Sigmoid colon (tissue), 7 donors: ENCODE data around the gene TJP2. TPM values are rescaled to one million over a fixed set of nuclear protein-coding genes. Genes with fewer than 3 reads are reported as not detected.

Experiments
- DNase-seq: peaks from one replicate; pipeline ENCODE4 v3.0.0-alpha.2; 2019
- H3K27ac ChIP-seq, 4 donors: fragments of 200-600 bp; sonication (generic); one replicate each; pipeline ENCODE4 v1.5.1; 2016 to 2019; ENCODE audit warnings: mild to moderate bottlenecking in 1 of 4
- H3K27me3 ChIP-seq, 3 donors: fragments of 200-600 bp; sonication (generic); one replicate each; pipeline ENCODE4 v1.5.1; 2019; ENCODE audit warnings: mild to moderate bottlenecking in 1 of 3
- H3K36me3 ChIP-seq, 4 donors: fragments of 200-600 bp; sonication (generic); one replicate each; pipeline ENCODE4 v1.5.1; 2016 to 2019
- H3K4me1 ChIP-seq, 4 donors: fragments of 200-600 bp; sonication (generic); one replicate each; pipeline ENCODE4 v1.5.1; 2017 to 2019
- H3K4me3 ChIP-seq, 4 donors: fragments of 200-600 bp; sonication (generic); one replicate each; pipeline ENCODE4 v1.5.1; 2017 to 2019; ENCODE audit warnings: mild to moderate bottlenecking in 2 of 4, moderate library complexity in 1 of 4
- H3K9me3 ChIP-seq, 4 donors: fragments of 200-600 bp in 3 of 4; sonication (generic) in 3 of 4; one replicate each; pipeline versions ENCODE4 v1.5.1 to v1.6.1; 2013 to 2019
- EP300 ChIP-seq, 4 donors: sonication (generic); formaldehyde crosslinking; IDR thresholded peaks; one replicate each; pipeline ENCODE4 v1.6.1; 2017; ENCODE audit warnings: antibody characterized with exemption in 4 of 4
- POLR2A ChIP-seq, 2 donors: fragments of 450-650 bp; IDR thresholded peaks; one replicate each; pipeline ENCODE4 v1.6.1; 2016; ENCODE audit warnings: antibody characterized with exemption in 2 of 2, mild to moderate bottlenecking in 2 of 2, moderate library complexity in 2 of 2
- POLR2AphosphoS5 ChIP-seq, 4 donors: sonication (generic); formaldehyde crosslinking; IDR thresholded peaks; one replicate each; pipeline ENCODE4 v1.6.1; 2017; ENCODE audit warnings: antibody characterized with exemption in 4 of 4
- WGBS, 2 donors: extraction: QIAGEN DNeasy Blood & Tissue Kit; methylation state at CpG; one replicate each; pipeline ENCODE4 v1.1.7; 2013; 5-methylcytosine and 5-hydroxymethylcytosine counted together
- intact Hi-C: fragments of 100-400 bp; cut with DNase I; formaldehyde crosslinking; loops from one replicate; pipeline ENCODE4 v1.15.1; 2023
- polyA plus RNA-seq, 3 donors: library from polyadenylated mRNA; stranded (reverse); fragments of 200-250 nt; gene quantifications; one replicate each; pipeline ENCODE4 v1.2.3, GENCODE V29; 2013
- total RNA-seq, 4 donors: library from RNA; depleted of rRNA; stranded (reverse); fragments of >200 nt; gene quantifications; one replicate each; pipeline ENCODE4 v1.1.0, GENCODE V29; 2016
- TF ChIP-seq, protein P1 (sequence below), 4 experiments: fragments of 450-650 bp in 3 of 4; fragments of 200-600 bp in 1 of 4; IDR thresholded peaks; one replicate each; pipeline ENCODE4 v1.5.1; 2016 to 2019; ENCODE audit warnings: antibody characterized with exemption in 4 of 4, mild to moderate bottlenecking in 3 of 4, moderate library complexity in 2 of 4
- donor health status: healthy with polysubstance abuse.
- donor health status: Bipolar disorder and iron deficiency.
- donor health status: healthy.

The TJP2 gene
- total and polyA plus RNA-seq, 7 donors, result 16.1 to 46.5 (median 27.8) TPM

GRCh38 chr9:69261636-69262035 is 87.6 kb downstream of the TJP2 start:
- no peak for DNase-seq
- no peaks in the 10 kb centered on the region for H3K4me1 ChIP-seq
- H3K4me3 ChIP-seq, result no peak overlapping the region
- 50 to 74% methylated on average over 3 of the region's 3 CpGs for WGBS, 2 donors
- H3K27me3 ChIP-seq, result no peaks in the 10 kb centered on the region
- no peak for TF ChIP-seq POLR2AphosphoS5 (IDR thresholded peaks at IDR 0.05)
- no peak for TF ChIP-seq POLR2A (IDR thresholded peaks at IDR 0.05)
- TF ChIP-seq EP300 (IDR thresholded peaks at IDR 0.05), result no peak
- TF ChIP-seq, protein P1, sequence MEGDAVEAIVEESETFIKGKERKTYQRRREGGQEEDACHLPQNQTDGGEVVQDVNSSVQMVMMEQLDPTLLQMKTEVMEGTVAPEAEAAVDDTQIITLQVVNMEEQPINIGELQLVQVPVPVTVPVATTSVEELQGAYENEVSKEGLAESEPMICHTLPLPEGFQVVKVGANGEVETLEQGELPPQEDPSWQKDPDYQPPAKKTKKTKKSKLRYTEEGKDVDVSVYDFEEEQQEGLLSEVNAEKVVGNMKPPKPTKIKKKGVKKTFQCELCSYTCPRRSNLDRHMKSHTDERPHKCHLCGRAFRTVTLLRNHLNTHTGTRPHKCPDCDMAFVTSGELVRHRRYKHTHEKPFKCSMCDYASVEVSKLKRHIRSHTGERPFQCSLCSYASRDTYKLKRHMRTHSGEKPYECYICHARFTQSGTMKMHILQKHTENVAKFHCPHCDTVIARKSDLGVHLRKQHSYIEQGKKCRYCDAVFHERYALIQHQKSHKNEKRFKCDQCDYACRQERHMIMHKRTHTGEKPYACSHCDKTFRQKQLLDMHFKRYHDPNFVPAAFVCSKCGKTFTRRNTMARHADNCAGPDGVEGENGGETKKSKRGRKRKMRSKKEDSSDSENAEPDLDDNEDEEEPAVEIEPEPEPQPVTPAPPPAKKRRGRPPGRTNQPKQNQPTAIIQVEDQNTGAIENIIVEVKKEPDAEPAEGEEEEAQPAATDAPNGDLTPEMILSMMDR (IDR thresholded peaks at IDR 0.05), result no peak
- intact Hi-C loops, result no loop called here
- no peaks in the 10 kb centered on the region for H3K9me3 ChIP-seq
- H3K27ac ChIP-seq, result no peak overlapping the region
- H3K36me3 ChIP-seq, result no peaks in the 10 kb centered on the region

GRCh38 chr9:69264526-69264925 is 90.4 kb downstream of the TJP2 start:
- intact Hi-C loops, result no loop called here
- Histone ChIP-seq H3K36me3 (no peaks in the 10 kb centered on the region), H3K4me3 (no peak overlapping the region), H3K4me1 (no peaks in the 10 kb centered on the region), H3K9me3 (no peaks in the 10 kb centered on the region), H3K27me3 (no peaks in the 10 kb centered on the region), H3K27ac (no peak overlapping the region)
- TF ChIP-seq, protein P1 (IDR thresholded peaks at IDR 0.05), result no peak
- no peak for TF ChIP-seq EP300 (IDR thresholded peaks at IDR 0.05)
- DNase-seq, result no peak
- WGBS, 2 donors, result 66 to 82% methylated on average over 7 of the region's 7 CpGs

- Histone ChIP-seq H3K9me3 (no peaks in the 10 kb centered on the region), H3K4me1 (no peaks in the 10 kb centered on the region), H3K4me3 (no peak overlapping the region), H3K27ac (no peak overlapping the region), H3K27me3 (no peaks in the 10 kb centered on the region), H3K36me3 (no peaks in the 10 kb centered on the region)
- TF ChIP-seq, protein P1 (IDR thresholded peaks at IDR 0.05), result no peak
- TF ChIP-seq POLR2AphosphoS5 (IDR thresholded peaks at IDR 0.05) (no peak), EP300 (IDR thresholded peaks at IDR 0.05) (no peak), POLR2A (IDR thresholded peaks at IDR 0.05) (no peak)
- intact Hi-C loops, result no loop called here
- WGBS, 2 donors, result 85 to 87% methylated on average over 9 of the region's 9 CpGs
- DNase-seq, result no peak
Measured at GRCh38 chr9:69265891-69266290, 91.8 kb downstream of the TJP2 start.

GRCh38 chr9:69272212-69272611 is 98.1 kb downstream of the TJP2 start:
- intact Hi-C loops, result no loop called here
- Histone ChIP-seq H3K27ac (no peak overlapping the region), H3K4me3 (no peak overlapping the region), H3K4me1 (no peaks in the 10 kb centered on the region), H3K9me3 (no peaks in the 10 kb centered on the region), H3K36me3 (no peaks in the 10 kb centered on the region), H3K27me3 (no peaks in the 10 kb centered on the region)
- WGBS, 2 donors, result 86 to 93% methylated on average over 1 of the region's 1 CpG
- DNase-seq, result no peak
- TF ChIP-seq, protein P1 (IDR thresholded peaks at IDR 0.05), result no peak
- TF ChIP-seq POLR2A (IDR thresholded peaks at IDR 0.05) (no peak), POLR2AphosphoS5 (IDR thresholded peaks at IDR 0.05) (no peak), EP300 (IDR thresholded peaks at IDR 0.05) (no peak)

DNA sequence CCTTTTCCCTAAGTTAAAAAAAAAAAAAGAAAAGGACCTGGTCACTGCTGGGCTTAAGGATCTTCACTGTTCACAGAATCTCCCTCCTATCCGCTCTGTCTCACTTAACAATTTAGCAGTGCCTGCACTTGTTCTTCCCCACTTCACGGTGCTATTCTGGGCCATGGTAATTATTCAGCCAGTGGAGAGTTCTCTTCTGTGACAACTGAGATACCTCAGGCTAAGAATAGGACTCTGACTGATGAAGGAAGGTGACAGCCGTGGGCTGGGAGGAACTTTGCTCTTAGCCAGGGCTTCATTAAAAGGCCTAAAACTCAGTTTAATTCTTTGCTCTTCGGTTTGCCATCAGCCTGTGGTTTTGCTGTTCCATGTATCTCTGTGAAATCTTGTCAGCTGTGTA is 99.1 kb downstream of the TJP2 start:
- 74 to 82% methylated on average over 4 of the region's 4 CpGs for WGBS, 2 donors
- Histone ChIP-seq H3K4me3 (no peak overlapping the region), H3K4me1 (no peaks in the 10 kb centered on the region), H3K27ac (peak overlapping the region in 1 of 4 donors; percentile 65), H3K36me3 (no peaks in the 10 kb centered on the region), H3K27me3 (no peaks in the 10 kb centered on the region), H3K9me3 (no peaks in the 10 kb centered on the region)
- no peak for DNase-seq
- intact Hi-C loops, result no loop called here
- TF ChIP-seq, protein P1 (IDR thresholded peaks at IDR 0.05), result no peak
- TF ChIP-seq POLR2A (IDR thresholded peaks at IDR 0.05) (no peak), POLR2AphosphoS5 (IDR thresholded peaks at IDR 0.05) (no peak), EP300 (IDR thresholded peaks at IDR 0.05) (no peak)
